GM18858 (cell line): ENCODE measurements around the gene ITFG2.
"Not testable (repeated sequence)": the region's sequence is repeated elsewhere in the genome, so short reads cannot be mapped to it uniquely, and the experiment has no call there.

ENCODE experiments used
- ATAC-seq: cut with Tn5 transposase; IDR thresholded peaks from one replicate; pipeline ENCODE4 v1.9.1; 2021; ENCODE audit not compliant: unreplicated experiment

The ITFG2 gene

DNA sequence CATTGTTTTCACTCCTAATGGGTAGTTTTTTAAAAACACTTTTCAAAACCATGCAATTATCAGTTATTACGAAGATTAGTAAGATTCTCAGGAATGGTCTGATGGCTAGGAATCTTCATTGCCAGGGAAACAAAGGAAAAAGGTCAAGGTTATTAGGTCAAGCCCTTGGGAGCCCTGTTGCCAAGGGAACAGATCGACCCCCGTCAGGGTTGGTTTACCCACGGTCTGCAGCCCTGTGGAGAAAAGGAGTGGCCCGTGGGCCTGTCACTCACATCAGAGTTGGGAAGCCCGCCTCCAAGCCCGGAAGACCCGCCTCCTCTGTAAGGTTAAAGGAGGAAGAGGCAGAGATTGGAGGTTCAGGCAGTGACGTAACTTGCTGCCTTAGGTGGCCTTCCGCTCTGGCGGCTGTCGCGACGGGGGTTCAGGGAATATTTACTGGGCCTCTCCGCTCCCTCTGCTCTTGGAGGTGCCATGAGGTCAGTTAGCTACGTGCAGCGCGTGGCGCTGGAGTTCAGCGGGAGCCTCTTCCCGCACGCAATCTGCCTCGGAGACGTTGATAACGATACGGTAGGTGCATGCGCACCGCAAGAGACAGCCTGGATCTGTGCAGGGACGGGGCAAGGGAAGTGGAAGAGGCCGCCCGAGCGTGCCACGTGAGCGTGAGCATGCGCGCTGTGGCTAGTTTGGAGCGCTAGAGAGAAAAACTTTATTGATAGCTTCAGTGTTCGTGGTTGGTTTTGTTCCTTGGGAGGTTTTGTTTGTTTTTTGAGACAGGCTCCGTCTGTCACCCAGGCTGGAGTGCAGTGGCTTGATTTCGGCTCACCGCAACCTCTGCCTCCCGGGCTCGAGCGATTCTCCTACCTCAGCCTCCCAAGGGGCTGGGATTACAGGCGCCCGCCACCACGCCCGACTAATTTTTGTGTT, at the start of gene ITFG2:
ITFG2 (plus strand) TSS at position 379 of the 924 bp plus-strand sequence; CDS start at position 472, 93 bp downstream.
- ATAC-seq: peak; percentile 78

DNA sequence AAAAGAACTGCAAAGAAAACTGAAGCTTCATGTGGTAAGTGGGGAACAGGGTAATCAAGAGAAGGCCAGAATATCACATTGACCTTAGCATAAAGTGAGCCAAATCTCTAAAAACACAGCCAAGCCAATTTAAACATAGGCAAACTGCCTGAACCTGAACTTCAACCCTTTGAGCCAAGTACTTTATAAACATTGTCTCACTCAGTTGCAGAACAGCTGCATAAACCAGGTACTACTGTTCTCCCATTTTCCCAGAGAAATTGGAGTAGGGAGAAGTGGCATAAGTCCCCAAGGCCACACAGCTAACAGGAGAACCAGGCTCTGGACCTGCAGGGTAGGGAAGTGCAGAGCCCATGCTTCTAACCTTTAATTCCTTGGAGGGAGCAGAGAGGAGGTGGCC, 48.1 kb upstream of the ITFG2 start:
- ATAC-seq: no peak

DNA sequence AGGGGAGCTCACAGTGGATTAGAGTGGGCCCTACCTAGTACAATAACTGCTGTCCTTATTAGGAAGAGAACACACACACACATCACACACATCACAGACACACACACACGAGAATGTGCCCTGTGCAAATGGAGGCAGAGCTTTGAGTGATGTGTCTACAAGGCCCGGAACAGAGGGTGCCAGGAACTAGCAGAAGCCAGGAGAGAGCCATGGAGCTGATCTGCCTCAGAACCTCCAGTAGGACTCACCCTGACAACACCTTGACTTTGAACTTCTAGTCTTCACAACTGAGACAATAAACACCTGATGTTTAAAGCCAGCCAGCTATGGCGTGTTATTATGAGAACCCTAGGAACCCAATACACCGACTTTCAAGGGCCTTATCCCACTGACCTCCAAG, 47.4 kb upstream of the ITFG2 start:
- ATAC-seq: no peak

DNA sequence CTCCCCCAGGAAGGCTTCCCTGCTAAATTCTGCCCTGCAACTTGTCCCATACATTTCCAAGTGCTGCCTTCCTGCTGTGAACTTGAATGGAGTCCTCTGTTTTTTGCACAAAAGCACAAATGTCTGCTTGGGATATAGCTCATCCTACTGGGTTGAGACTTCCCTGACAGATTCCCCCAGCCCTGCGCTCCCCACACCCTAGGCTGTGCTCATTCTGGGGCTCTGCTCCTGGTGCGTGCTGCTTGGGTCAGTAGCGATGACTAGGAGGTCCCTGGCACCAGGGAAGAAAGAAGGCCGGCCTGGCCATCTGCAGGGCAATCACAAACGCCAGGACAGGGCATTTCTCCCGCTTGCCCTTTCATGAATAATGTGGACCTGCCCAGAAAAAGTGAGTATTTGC, 46.9 kb upstream of the ITFG2 start:
- no peak for ATAC-seq

DNA sequence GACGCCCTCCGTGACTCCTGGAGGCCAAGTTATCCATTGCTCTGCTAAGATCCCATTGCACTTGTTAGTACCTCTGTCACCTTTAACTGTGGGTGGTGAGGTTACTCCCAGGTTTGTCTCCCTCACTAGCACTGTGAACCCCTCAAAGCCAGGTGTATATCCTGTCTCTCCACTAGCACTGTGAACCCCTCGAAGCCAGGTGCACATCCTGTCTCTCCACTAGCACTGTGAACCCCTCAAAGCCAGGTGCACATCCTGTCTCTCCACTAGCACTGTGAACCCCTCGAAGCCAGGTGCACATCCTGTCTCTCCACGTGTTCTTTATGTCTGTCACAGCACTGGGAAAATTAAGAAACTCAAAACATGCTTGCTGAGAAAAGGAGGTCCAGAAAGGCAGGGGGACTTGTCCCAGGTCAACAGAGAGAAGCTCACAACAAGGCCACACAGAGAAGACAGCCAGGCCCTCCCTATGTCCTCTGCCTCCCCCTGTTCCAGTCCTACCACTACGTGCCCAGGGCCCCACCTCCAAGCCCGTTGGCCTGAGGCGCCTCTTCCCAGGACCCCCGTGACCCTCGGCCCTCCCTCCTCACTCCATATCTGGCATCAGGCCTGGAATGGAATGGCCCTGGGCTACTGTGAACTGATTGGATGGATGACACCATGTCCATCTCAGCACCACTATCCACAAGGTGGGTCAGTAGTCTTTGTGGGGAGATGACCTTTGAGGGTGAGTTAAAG, 44.1 kb upstream of the ITFG2 start:
- ATAC-seq: no peak

DNA sequence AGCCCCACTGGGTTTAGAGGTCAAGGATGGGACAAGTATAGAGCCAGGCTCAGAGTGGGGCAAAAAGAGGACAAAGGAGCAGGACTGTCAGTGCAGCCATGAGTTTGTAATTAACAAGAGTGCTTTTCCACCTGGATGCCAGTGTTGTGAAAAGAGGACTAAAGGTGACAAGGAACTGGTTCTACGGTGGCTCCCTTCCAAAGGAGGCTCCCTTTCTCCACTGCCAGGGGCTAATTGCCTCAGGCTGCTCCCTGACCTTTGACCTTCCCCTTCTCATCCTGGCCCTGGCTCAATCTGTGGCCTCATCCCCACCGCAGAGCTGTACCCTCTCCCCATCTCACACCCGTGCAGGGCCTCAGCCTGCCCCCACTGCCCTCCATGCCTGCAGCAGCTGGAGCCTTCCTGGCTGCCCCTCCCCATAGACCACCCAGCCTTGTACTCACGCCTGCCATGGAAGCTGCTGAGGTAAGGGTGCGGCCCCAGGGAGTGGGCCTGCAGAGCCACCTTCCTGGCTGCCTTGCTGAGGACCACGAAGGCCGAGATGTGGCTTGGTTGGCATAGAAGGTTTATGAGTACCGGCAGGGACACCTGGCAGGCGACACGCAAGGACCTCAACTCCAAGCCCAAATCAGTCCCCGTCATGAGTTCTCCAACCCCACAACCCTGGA, 42.5 kb upstream of the ITFG2 start:
- ATAC-seq: no peak

DNA sequence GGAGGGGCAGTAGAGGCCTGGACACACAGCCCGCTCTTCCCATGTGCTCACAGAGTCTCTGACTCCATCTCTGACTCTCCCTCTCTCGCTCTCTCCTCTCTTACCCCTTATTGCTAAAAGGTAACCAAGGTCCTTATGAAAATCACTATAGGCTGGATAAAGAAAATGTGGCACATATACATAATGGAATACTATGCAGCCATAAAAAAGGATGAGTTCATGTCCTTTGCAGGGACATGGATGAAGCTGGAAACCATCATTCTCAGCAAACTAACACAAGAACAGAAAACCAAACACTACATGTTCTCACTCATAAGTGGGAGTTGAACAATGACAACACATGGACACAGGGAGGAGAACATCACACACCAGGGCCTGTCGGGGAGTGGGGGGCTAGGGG, 41.9 kb upstream of the ITFG2 start:
- not testable (repeated sequence) for ATAC-seq

DNA sequence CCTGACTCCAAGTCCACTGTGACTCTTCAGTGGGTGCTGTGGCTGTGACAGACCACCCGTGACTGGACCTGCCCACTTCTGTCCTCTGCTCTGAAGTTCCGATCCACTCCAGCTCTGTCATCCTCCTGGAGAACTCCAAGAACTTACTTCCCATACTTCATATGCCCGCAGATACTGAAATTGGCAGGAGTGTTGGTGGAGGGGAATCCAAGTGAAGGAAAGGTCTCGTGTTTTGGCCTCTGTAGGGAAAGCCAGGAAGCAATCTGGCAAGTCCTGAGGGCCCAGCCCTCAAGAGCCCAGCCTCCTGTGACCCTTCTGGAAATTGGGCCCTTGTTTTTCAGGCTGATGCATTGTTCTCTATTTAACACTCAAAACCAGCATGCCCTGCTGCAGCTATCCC, 40.1 kb upstream of the ITFG2 start:
- no peak for ATAC-seq

DNA sequence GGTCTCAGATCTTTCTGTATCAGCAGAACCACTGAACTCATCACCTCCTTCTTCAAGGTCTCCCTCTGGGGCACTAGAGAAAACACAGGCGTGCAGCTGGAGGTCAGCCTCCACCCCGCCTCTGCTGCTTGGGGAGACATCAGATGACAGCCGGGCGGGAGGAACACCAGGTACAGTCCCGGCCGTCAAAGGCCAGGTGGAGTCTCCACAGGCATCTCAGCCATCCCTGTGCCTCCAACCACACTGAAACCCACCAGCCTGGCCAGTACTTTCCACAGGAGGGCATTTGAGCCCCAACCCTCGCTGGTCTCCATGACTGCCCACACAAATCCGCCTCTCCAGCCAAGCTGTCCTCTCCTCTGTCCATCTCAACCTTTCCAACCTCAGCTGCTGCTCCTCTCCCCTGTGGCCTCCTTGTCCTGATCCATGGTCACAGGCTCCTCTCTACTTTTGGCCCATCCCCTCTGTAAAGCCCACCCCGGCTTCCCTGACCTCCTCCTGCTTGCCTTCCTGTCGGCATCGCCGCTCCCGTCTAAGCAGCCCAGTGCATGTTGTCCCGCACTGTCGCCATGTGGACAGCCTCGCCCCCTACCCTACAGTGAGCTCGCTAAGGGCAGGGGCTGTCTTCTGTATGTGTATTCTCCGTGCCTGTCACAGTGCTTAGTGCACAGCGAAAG, 39.1 kb upstream of the ITFG2 start:
- ATAC-seq: no peak

DNA sequence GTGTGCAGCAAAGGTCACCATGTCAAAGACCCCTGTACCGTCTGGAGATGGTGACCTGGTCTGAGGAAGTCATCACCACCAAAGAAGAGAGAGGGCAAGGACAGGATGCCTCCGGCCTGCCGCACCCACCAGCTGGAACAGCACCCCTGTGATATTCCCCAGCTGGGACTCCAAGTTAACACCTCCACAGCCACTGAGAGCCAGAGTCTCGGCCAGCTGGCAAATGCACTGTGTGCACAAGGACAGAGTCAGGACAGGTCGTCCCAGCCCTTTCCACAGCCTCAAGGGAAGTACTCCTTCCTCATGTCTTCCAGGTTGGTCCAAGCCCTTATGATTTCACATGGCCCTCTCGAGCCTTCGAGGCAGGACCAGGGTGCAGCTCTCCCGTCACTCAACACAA, 37.0 kb upstream of the ITFG2 start:
- no peak for ATAC-seq

DNA sequence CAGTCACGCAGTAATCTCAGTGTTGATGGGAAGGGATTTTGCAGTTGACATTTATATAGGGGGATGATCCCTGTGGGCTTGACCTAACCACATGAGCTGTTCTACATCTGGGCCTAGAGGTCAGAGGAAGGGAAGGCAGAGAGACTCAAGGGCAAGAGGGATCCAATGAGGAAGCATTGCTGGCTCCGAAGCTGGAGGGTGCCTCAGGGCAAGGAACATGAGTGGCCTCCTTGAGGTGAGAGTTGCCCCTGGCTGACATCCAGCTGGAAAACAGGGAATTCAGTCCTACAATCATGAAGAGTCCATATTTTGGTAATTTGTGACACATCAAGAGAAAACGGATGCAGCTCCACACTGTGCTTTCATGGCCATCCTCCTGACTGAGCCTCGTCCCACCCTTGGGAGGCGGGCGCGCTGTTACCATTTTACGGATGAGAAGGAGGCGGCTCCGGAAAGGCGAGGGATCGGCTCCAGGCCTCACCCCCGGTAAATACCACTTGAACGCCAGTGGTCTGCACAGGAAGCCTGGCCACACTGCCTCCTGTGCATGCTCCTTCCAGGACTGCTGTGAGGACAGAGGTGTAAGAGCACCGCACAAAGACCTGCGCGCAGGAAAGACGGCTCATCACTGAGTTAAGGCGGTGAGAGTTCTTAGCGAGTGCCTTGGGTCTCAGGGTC, 36.2 kb upstream of the ITFG2 start:
- no peak for ATAC-seq

DNA sequence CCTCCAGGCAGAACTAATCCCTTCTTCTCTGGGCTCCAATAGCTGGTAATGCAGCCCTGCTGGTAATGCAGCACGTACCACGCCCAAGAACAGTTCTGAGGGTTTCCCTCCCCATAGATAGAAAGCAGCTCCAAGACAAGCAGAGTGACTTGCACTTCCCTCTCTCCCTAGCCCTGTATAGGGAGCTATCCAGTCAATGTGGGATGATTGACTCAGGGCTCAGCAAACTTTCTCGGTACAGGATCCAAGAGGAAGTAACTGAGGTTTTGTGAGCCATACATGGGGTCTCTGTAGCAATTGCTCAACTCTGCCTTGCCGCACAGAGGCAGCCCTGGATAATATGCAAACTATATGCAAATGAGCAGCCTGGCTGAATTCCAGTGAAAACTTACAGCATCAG, 33.2 kb upstream of the ITFG2 start:
- ATAC-seq: no peak

DNA sequence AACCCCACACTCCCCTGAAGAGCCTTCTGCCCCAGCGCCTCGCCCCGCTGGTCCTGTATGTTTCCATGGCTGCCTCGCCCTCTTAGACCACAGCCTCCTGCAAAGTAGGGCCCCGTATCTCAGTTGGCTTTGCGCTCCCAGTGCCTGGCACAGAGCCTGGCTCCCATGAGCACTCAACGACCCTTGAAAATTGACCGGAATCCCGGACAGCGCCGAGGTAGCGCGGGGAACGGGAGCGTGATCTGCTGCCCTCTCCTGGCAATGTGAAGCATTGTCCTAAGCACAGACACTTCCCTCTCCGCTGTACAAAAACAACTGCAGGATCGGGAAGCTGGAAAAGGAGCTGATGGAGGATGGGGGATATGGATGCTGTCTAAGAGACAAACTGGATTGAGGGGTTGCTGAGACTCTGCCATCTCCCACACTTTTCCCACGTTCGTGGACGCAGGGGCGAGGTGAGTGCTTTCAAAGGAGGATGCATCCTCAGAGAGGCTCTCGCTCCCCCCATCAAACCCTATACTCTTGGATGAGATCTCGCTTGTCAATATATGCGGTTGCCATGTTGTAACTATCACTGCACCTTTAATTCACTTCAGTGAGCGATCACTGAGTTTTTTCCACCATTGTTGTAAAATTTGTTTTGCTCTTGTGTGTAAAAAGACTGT, 28.4 kb upstream of the ITFG2 start:
- ATAC-seq: no peak

DNA sequence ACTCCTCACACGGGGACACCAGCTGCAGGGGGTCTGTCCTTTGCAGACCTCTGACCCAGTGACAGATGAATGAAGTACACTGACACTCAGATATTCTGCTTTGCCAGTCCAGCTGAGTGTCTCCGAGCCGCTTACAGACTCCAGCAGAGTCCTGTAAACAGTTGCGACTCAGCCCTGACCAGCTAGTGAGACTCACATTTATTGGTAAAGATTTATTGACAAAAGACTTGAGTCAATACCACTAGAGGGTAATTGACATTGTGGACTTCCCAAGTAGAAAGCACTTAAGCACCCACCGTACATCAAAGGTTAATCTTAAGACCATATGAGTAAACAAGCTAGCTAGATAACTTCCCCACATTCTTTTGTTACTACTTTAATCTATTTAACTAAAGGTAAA, 27.5 kb upstream of the ITFG2 start:
- ATAC-seq: no peak

DNA sequence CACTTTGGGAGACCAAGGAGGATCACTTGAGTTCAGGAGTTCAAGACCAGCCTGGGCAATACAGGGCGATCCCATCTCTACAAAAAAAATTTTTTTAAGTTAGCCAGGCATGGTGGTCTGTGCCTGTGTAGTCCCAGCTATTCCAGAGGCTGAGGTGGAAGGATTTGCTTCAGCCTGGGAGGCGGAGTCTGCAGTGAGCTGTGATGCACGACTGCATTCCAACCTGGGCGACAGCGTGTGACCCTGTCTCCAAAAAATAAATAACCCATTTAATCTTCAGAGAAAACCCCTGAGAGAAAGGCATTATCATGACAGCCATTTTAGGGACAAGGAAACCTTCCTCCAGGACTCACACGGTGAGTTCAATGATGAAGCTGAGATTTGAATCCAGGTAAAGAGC, 21.4 kb upstream of the ITFG2 start:
- ATAC-seq: no peak

DNA sequence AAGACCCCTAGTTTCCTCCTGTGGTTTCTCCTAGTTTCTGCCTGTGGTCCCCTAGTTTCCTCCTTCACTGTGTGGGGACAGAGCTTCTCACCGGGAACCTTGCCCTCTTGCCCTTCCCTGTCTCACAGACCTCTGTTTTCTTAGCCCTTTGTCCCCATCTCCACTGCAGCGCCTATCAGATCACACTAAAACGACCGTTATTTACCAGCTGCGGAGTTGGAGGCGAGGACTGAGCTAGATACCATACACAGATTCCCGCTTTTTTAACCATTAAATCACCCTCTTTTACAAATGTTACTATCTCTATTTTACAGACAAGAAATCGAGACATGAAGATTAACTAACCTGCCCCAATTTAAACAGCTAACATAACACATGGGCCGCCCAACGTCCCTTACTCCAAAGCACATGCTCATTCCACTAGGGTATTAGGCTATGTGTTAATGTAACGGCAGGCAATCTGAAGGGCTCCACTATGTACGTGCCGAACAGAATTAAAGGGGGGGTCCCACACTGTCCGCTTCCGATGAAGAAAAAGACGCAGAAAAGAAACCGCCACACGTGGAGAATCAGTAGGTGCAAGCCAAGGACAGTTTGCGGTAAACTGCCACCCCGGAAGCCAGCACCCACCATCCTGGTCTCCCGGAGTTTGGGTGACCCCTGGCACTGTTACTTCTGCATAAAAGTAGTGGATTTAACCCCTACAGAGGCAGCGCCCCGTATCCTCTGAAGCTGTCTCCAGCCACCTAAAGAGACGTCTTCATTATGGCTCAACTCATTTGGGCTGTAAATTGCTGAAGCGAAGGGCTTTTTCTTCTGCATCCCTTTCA, 19.6 kb upstream of the ITFG2 start:
- no peak for ATAC-seq

DNA sequence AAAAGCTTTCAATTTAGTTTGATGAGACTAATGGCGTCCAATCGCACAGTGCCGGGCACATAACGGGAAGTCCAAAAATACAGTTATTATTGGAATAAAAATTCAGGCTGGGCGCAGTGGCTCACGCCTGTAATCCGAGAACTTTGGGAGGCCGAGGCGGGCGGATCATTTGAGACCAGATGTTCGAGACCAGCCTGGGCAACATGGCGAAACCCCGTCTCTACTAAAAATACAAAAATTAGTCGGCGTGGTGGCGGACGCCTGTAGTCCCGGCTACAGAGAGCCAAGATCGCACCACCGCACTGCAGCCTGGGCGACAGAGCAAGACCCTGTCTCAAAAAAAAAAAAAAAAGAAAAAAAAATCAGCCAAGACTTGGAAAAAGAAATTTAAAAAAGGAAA, 18.9 kb upstream of the ITFG2 start:
- no peak for ATAC-seq

DNA sequence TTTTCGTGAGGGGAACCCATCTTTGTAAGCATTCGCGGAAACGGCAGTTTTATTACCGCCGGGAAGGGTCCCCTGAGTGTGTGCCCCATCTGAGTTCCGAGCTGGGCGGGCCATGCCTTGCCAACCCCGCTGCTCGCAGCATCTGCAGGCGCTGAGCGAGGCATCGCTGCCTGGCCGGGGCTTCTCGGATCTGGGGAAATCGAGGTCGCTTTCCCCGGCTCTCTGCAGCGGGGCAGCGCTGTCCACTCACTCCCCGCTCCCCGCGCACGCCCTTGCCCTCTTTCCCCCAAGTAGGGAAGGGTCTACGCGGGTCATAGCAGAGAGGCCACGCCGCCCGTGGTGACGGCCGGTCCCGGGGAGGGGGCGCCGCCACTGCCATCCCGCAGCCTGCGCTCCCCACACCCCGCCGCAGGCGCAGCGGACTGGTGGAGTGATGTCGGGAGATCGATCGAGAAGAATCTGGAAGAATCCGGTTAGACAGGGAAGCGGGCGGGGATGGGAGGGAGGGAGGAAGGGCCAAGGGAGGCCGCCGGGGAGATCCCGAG, 18.2 kb upstream of the ITFG2 start:
- no peak for ATAC-seq

DNA sequence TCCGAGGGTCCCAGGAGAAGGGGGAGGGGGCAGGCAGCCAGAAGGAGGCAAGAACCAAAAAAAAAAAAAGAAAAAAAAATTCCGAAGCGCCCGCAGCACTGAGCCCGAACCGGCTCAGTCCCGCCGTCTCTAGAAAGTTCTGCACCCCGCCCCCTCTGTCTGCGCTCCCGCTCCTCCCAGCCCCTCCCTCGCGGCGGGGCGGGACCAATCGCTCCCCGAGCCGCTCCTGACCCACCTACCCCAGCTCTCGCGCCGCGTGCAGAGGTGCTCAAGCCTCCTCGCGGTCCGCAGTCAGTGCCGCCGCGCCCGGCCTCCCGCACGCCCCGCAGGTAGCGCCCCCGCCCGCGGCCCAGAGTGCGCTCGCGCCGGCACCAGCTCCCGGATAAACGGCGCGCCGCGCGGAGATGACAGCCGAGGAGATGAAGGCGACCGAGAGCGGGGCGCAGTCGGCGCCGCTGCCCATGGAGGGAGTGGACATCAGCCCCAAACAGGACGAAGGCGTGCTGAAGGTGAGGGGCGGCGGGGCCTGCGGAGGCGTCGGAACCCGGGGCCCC, 17.7 kb upstream of the ITFG2 start, which contains the start of gene FKBP4:
FKBP4 (plus strand) TSS at position 235 of the 554 bp plus-strand sequence; CDS start at position 405, 170 bp downstream.
- peak; percentile 51 for ATAC-seq
